Medulla oblongata (tissue), 1 donor: Measurements from ENCODE around the gene GTF2E1.

Experiments used
- DNase-seq: peaks from one replicate; pipeline ENCODE4 v3.0.0-alpha.2; 2015; ENCODE audit errors: extremely low spot score

The GTF2E1 gene

DNA sequence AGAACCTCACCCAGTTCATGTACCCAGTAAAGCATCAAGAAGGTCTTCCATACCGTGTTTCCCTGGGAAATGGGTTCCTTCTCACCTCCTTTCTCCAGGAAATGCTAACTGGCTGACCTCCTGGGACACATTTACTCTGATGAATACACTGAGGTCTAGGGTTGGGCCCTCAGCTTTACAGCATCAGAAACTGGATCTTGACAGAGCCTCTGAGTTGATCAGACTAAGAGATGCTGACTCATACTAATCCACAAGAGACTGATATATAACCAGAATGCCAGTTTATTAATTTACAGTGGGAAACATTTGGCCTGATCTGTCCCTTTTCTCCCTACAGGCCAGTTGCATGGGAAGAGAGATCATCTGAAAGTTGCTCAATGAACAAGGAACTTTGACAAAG lies 55.8 kb downstream of the GTF2E1 start:
- DNase-seq: no peak

DNA sequence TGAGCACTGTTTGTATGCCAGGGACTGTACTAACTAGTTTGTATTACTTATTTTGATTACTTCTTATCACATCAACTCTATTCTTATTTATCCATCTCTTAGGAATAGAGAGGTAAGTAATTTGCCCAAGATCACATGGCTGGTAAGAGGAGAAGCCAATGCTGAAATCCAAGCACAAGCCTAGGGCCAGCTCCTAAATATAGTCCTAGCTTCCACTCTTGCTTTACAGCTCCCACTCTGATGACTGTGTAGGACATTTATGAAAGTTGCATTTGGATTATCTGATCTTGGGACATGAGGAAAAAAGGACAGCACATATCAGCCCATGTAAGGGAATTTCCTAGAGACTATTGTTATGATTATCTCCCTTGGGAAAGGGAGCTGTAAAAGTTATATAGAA lies 58.1 kb downstream of the GTF2E1 start:
- no peak for DNase-seq

DNA sequence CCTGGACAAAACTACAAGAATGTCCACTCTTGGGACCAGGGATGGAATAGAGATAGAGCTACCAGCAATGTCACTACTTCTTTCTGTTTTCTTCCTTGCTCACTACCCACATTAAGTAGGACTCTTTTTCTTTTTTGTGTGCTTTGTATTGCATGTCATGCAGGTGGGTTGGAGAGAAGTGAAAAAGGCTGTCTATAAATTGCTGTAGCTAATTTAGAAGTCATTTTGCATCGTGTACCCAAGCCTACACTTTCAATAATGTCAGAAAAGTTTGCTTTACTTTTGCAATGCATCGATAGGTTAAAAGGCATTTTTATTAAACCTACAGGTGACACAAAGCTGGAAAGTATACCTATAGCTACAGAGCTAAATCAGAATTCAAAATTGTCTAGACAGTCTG lies 58.9 kb downstream of the GTF2E1 start:
- DNase-seq: no peak

DNA sequence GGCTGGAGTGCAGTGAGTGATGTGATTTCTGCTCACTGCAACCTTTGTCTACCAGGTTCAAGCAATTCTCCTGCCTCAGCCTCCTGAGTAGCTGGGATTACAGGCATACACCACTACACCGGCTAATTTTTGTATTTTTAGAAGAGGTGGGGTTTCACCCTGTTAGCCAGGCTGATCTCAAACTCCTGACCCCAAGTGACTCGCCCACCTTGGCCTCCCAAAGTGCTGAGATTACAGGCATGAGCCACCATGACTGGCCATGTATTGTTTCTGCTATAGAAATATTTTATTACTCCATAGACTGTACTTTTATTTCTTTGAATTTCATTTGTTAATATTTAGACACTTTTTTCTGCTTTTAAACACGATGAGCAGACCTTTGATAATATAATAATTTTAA lies 60.4 kb downstream of the GTF2E1 start:
- DNase-seq: no peak

DNA sequence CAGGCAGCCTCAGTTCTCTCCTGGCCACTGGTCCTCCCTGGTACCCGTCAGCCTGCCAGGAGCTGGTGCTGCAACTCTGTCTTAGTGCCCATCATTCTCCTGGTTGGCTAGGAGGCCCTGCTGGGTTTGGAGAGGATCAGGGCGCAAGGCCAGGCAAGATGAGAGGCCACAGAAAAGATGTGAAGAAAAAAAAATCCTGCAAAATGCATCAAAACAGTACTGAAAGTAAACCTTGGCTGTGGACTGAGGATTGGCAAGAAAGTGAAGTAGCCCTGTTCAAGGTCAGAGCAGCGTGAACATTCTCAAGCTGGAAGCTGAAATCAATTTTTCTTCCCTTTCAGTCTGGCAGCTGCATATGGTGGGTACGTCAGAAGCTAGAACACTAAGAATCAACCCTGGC lies 74.2 kb downstream of the GTF2E1 start:
- peak; percentile 86 for DNase-seq

DNA sequence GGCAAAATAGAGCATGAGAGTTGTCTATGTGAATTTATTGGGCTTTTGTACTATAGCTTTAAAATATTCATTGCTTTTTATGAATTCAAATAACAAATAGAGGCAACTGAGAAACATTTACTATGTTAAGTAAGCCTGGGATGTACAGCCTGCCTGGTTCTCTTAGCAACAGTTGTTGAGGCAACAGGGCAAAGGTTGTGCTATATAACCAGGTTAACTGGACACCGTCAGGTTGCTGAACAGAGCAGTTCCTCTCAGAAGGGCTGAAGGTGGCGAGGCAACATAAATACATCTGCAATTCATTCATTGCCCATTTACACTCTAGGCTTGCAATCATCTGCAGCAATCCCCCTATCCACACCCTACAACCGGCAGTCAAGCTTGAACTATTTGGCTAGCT lies 78.2 kb downstream of the GTF2E1 start:
- DNase-seq: no peak

DNA sequence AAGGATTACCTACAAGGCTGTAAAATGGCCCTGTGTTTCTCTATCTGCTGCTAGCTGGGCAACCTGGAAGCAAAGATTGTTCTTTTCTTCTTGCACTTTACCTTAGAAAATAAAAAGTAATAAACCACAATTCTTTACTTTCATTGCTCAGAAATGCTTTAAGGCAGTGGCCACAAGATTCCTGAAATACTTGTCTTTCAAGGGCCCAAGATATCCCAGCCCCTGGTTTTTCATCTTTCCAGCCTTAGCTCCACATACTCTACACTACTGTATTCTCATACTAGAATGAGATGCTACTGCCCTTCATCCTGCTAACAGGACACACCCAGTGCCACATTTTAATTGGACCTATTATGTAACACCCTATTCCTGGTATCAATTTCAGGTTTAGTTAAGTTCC lies 78.9 kb downstream of the GTF2E1 start:
- no peak for DNase-seq

DNA sequence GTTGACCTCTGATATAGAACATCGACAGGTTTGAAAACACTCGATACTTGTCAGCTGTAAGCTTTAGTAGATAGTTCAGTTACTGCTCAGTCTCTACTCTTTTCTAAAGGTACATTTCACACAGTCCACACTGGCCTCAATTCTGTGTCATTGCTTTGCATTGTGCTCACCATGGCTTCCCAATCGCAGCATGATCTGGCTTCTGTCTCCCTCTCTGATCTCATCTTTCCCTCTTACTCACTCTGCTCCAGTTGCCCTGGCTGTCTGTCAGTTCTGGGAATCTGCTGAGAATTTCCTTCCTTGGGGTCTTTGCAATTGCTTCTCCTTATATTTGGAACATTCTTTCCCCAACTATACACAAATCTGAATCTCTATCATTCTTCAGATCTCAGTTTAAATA lies 80.6 kb downstream of the GTF2E1 start:
- no peak for DNase-seq

DNA sequence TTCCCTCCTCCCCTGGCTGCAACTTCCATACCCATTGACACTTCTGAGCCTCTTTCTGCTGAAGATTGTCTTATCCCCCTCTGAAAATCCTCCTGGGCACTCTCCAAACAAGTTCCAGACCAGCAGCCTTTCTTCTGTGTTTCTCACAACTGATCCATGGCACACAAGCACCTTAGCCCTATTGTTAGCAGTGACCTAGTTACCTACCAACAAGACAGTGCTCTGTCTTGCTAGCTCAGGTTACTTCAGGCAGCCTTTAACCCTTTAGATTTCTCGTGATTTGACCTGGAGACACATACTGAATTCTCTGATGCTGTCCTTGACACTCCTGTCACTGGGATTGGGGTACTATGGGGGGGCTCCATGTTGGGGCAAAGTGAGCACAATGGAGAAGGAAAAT lies 82.1 kb downstream of the GTF2E1 start:
- no peak for DNase-seq

DNA sequence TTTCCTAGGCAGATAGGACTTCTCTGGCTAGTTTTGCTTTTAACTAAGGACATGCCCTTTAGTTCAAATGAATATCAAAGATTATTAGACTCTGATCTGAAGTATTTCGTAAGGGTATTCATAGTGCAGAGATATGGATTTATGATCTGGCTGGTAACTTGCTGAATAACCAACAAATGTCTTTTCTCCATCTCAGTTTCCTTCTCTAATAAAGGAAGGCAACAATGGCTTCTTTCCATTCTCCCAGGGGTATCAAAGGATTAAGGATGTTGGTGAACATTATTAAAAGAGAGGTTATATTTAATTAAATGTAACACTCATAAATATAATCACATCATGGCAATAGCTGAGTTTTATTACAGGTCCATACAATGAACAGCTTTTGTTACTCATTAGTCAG lies 86.3 kb downstream of the GTF2E1 start:
- DNase-seq: no peak

DNA sequence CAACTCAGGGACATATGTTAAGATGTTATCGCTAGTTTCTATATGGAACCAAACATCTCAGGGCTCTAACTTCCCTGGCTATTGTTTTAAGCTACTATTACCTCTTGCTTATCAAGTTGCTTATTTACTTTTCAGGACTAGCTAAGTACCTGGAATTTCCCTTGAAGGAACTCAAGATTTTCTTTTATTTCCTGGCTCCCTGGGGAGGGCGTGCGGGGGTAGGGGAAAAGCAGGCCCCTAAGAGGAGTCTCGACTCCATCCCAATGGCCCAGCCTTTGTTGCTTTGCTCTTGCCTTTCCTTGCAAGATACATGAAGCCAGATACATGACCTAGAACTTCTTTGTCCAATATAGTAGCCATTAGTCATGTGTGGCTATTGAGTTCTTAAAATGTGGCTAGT lies 88.5 kb downstream of the GTF2E1 start:
- DNase-seq: no peak
